Prostate gland (tissue), 2 donors: ENCODE data around the gene OR14A16.

Experiments
- POLR2AphosphoS5 ChIP-seq: sonication (generic); formaldehyde crosslinking; IDR thresholded peaks from one replicate; pipeline ENCODE4 v1.6.1; 2017; ENCODE audit warnings: antibody characterized with exemption
- TF ChIP-seq, protein P1 (sequence below), 4 experiments: fragments of 200-600 bp in 2 of 4; fragments of 450-650 bp in 2 of 4; sonication (generic) in 2 of 4; IDR thresholded peaks; 1 replicate in 3 of 4; 2 replicates in 1 of 4; pipeline ENCODE4 v1.5.1; 2016 to 2019; ENCODE audit warnings: antibody characterized with exemption in 4 of 4, mild to moderate bottlenecking in 2 of 4, moderate library complexity in 2 of 4

DNA sequence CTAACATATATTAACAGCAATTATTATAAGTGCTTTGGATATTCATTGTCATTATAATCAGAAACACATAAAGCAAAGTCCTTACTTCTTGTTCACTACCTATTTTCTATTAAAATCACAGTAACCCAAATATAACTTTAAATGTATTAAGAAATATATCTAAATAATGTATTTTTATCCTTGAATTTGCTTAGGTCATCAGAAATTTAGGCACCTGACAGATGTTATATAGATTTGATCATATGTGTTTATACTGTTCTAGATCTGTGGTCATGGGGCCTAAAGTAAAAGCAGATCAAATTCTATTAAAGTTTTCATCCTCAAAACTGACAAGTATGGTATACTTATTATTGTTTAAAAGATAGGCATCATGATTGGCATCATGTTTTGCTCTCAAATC is 54.3 kb downstream of the OR14A16 start:
- TF ChIP-seq, protein P1, sequence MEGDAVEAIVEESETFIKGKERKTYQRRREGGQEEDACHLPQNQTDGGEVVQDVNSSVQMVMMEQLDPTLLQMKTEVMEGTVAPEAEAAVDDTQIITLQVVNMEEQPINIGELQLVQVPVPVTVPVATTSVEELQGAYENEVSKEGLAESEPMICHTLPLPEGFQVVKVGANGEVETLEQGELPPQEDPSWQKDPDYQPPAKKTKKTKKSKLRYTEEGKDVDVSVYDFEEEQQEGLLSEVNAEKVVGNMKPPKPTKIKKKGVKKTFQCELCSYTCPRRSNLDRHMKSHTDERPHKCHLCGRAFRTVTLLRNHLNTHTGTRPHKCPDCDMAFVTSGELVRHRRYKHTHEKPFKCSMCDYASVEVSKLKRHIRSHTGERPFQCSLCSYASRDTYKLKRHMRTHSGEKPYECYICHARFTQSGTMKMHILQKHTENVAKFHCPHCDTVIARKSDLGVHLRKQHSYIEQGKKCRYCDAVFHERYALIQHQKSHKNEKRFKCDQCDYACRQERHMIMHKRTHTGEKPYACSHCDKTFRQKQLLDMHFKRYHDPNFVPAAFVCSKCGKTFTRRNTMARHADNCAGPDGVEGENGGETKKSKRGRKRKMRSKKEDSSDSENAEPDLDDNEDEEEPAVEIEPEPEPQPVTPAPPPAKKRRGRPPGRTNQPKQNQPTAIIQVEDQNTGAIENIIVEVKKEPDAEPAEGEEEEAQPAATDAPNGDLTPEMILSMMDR (IDR thresholded peaks at IDR 0.05): no peak
- TF ChIP-seq POLR2AphosphoS5: no peak
